ENCODE results near the gene TFDP2.
"Not testable (repeated sequence)": the region's sequence is repeated elsewhere in the genome, so short reads cannot be mapped to it uniquely, and the experiment has no call there.

Gene TFDP2

DNA sequence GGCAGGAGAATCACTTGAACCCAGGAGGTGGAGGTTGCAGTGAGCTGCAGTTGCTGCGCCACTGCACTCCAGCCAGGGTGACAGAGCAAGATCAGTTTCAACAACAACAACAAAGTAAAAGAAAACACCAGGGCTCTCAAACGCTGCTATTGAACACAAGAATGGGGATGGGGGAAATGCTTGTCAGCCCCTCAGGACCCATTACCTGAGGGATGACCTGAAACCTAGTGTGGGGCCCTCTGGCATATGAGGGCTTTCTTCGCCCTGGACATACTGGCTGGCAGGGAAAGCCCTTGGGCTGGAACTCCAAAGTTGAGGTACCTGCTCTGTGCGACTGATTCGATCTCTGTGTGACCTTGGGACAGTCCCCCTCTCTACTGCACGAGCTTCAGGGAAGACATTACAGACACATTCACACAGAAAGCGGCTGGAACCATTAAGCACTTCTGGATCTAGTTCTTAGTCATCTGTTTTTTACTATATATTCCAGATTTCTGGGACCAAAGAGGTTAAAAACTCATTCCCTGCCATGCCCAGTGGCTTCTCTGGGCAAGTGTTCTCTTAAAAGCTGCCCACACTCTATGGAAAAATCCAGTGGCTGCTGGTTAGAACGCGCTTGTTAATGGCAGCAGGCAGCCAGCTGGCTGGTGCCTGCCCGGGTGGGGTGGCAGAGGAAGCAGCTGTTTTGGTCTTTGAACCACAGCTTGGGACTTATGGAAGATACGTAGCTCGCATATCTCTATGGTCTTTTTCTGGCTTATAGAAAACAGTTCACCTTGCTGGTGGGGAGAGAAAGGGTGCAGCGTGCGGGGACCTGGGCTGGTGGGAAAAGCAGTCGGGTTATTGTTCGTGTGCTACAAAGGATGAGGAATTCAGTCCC is 215.7 kb downstream of the TFDP2 start:
- TF ChIP-seq, protein P1, sequence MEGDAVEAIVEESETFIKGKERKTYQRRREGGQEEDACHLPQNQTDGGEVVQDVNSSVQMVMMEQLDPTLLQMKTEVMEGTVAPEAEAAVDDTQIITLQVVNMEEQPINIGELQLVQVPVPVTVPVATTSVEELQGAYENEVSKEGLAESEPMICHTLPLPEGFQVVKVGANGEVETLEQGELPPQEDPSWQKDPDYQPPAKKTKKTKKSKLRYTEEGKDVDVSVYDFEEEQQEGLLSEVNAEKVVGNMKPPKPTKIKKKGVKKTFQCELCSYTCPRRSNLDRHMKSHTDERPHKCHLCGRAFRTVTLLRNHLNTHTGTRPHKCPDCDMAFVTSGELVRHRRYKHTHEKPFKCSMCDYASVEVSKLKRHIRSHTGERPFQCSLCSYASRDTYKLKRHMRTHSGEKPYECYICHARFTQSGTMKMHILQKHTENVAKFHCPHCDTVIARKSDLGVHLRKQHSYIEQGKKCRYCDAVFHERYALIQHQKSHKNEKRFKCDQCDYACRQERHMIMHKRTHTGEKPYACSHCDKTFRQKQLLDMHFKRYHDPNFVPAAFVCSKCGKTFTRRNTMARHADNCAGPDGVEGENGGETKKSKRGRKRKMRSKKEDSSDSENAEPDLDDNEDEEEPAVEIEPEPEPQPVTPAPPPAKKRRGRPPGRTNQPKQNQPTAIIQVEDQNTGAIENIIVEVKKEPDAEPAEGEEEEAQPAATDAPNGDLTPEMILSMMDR (IDR thresholded peaks at IDR 0.05; ENCODE audit: insufficient read depth, low read depth, low read length, missing control alignments): no peak
- no peak for DNase-seq (ENCODE audit: low read depth)
- no peak overlapping the region for H3K4me3 ChIP-seq (ENCODE audit: low read length)

DNA sequence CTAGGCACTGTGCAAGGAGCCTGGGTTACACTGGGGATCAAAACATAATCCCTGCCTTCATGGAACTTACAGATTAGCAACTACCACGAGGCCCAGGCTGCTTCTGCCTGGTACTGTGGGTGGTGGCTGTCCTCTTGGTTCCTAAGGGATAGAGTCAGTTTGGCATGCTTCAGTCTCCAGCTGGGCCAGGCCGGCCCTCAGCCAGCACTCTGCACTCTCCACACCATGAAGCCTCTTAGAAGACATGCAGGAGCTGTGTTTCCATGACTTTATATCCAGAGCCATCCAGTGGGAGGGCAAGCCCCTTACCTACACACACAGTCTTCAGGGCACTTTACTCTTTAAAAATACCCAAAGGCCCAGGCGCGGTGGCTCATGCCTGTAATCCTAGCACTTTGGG is 218.5 kb downstream of the TFDP2 start:
- TF ChIP-seq, protein P1 (IDR thresholded peaks at IDR 0.05; ENCODE audit: insufficient read depth, low read depth, low read length, missing control alignments): no peak
- no peak overlapping the region for H3K4me3 ChIP-seq (ENCODE audit: low read length)
- no peak for DNase-seq (ENCODE audit: low read depth)

DNA sequence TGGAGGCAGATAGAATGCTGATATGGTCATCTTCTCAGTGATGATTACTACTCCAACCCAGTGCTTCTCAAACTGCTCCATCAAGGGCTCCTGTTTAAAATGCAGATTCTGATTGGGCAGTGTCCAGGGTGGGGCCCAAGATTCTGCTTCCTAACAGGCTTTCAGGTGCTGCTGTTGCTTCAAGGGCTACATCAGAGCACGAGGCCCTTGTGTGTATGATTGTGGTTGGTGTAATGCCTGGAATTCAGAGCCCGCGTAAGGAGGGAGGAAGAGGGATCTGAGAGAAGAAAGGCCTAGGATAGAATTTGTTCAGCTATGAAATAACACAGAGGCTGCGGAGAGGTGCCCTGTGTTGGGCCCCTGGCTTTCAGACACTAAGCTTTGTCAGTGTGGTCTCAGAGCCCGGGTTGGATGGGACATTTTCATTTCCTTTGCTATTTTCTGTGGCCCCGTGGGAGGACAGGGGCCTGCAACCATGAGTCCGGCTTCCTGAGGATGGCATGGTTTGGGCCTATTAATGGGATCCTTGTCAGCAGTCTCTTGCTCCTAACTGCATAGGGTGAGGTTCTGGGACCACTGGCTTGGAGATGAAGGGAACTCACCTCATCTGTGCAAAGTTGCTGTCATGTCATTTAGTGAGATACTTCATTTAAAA is 219.9 kb downstream of the TFDP2 start:
- no peak for DNase-seq (ENCODE audit: low read depth)
- H3K4me3 ChIP-seq (ENCODE audit: low read length): no peak overlapping the region
- TF ChIP-seq, protein P1 (IDR thresholded peaks at IDR 0.05; ENCODE audit: insufficient read depth, low read depth, low read length, missing control alignments): no peak

- TF ChIP-seq, protein P1 (IDR thresholded peaks at IDR 0.05; ENCODE audit: insufficient read depth, low read depth, low read length, missing control alignments): no peak
- DNase-seq (ENCODE audit: low read depth): no peak
- H3K4me3 ChIP-seq (ENCODE audit: low read length): no peak overlapping the region
Measured at GRCh38 chr3:141928631-141929270, 220.6 kb downstream of the TFDP2 start.

GRCh38 chr3:141926929-141927328 is 222.4 kb downstream of the TFDP2 start:
- no peak for DNase-seq (ENCODE audit: low read depth)

DNA sequence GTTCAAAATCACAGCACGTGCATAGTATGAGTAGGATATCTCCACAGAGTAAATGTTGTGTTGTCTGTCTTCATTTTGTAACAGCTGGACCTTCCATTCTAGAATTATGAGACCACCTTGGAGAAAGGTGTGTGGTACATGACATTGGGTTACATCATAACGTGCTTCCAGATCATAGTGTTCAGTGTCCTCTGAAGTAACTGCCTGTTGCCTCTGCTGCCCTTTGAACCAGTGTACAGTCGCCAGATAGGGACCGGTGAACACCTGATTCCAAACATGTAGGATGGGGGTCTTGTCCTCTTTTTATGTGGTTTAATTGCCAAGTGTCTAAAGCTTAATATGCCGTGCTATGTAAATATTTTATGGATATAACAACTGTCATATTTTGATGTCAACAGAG is 223.7 kb downstream of the TFDP2 start:
- not testable (repeated sequence) for H3K4me3 ChIP-seq (ENCODE audit: low read length); DNase-seq (ENCODE audit: low read depth)

More at GRCh38 chr3:141926929-141927328, 222.4 kb downstream of the TFDP2 start:
- TF ChIP-seq, protein P1 (IDR thresholded peaks at IDR 0.05; ENCODE audit: insufficient read depth, low read depth, low read length, missing control alignments): no peak
- H3K4me3 ChIP-seq (ENCODE audit: low read length): no peak overlapping the region

DNA sequence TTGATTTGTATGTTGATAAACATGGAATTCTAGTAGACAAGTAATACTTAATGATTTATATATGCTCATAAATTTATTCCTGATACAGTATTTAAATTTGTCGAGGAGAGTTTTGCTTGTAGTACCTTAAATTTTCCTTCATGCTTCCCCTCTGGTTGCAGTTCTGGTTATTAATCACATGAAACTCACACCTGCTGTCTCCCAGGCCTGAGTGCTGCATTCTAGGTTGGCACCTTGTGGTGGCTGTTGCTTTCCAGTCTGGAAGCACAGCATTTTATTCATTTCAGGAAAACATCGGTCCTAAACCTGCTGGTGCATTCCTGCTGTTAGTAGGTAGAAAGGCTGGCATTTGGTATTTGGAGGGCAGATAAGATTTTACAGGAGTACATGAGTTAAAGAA is 228.0 kb downstream of the TFDP2 start:
- no peak for DNase-seq (ENCODE audit: low read depth)
- H3K4me3 ChIP-seq (ENCODE audit: low read length): no peak overlapping the region
- TF ChIP-seq, protein P1 (IDR thresholded peaks at IDR 0.05; ENCODE audit: insufficient read depth, low read depth, low read length, missing control alignments): no peak
